Peyer's patch (tissue), 4 donors: ENCODE measurements around the gene GSTP1.
"Not testable (repeated sequence)": the region's sequence is repeated elsewhere in the genome, so short reads cannot be mapped to it uniquely, and the experiment has no call there.

Experiments
- POLR2A ChIP-seq, 2 donors: fragments of 450-650 bp; IDR thresholded peaks; one replicate each; pipeline ENCODE4 v1.5.1; 2017; ENCODE audit warnings: antibody characterized with exemption in 2 of 2, mild to moderate bottlenecking in 2 of 2, moderate library complexity in 2 of 2
- TF ChIP-seq, protein P1 (sequence below), 6 experiments: fragments of 450-650 bp in 4 of 6; fragments of 200-600 bp in 2 of 6; sonication (generic) in 1 of 6; IDR thresholded peaks; one replicate each; pipeline ENCODE4 v1.5.1; 2017 to 2019; ENCODE audit warnings: antibody characterized with exemption in 6 of 6, mild to moderate bottlenecking in 3 of 6, moderate library complexity in 1 of 6

DNA sequence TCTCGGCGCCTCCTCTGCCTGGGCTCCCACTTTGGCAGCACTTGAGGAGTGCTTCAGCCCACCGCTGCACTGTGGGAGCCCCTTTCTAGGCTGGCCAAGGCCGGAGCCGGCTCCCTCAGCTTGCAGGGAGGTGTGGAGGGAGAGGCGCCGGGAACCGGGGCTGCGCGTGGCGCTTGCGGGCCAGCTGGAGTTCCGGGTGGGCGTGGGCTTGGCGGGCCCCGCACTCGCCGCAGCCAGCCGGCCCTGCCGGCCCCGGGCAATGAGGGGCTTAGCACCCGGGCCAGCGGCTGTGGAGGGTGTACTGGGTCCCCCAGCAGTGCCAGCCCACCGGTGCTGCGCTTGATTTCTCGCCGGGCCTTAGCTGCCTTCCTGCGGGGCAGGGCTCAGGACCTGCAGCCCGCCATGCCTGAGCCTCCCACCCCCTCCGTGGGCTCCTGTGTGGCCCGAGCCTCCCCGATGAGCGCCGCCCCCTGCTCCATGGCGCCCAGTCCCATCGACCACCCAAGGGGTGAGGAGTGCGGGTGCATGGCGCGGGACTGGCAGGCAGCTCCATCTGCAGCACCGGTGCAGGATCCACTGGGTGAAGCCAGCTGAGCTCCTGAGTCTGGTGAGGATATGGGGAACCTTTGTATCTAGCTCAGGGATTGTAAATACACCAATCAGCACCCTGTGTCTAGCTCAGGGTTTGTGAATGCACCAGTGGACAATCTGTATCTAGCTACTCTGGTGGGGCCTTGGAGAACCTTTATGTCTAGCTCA lies 35.5 kb downstream of the GSTP1 start:
- TF ChIP-seq, protein P1, sequence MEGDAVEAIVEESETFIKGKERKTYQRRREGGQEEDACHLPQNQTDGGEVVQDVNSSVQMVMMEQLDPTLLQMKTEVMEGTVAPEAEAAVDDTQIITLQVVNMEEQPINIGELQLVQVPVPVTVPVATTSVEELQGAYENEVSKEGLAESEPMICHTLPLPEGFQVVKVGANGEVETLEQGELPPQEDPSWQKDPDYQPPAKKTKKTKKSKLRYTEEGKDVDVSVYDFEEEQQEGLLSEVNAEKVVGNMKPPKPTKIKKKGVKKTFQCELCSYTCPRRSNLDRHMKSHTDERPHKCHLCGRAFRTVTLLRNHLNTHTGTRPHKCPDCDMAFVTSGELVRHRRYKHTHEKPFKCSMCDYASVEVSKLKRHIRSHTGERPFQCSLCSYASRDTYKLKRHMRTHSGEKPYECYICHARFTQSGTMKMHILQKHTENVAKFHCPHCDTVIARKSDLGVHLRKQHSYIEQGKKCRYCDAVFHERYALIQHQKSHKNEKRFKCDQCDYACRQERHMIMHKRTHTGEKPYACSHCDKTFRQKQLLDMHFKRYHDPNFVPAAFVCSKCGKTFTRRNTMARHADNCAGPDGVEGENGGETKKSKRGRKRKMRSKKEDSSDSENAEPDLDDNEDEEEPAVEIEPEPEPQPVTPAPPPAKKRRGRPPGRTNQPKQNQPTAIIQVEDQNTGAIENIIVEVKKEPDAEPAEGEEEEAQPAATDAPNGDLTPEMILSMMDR (IDR thresholded peaks at IDR 0.05) = not testable (repeated sequence)
- not testable (repeated sequence) for TF ChIP-seq POLR2A (IDR thresholded peaks at IDR 0.05)
